ENCODE measurements around the gene UTP11.
"Not testable (repeated sequence)": the region's sequence is repeated elsewhere in the genome, so short reads cannot be mapped to it uniquely, and the experiment has no call there.

UTP11 gene

DNA sequence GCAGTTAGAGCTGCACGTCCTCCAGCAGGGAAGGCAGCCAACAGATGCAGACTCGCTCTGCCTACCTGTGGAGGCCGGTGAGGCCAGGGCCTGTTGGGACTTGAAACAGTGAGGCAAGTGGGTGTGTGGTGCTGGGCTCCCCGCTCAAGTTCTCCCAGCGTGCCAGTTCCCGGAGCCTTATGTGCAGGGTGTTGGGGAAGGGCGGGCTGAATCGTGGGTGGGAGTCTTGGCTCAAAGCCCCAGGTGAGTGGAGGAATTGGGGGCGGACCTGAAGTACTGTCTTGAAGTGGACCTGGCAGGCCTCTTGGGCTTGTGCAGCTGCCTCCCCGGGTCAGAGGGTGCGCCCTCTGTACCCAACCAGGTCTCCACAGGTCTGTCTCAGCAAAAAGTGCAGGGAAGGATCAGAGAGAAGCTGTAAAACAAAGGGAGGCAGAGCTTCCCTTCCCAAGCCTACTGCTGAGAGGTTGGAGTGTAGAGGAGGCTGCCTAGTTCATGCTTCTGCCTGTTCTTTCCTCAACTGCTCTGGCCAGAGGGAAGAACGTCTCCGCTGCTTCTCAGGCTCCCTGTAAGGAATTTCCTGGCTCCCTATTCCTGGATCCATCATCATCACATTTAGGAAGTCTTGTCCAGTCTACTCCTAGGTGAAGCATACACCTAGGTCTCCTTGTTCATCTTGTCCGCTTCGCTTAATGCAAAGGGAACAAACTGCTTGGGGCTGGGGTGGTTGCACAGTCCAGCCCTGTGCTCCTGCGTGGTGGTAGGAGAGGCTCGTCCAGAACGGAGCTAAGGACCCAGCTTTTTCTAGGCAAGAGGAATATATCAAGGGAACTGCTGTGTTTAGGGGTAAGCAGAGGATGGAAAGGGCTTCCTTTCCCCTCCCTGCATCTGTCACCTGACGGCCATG is 14.9 kb downstream of the UTP11 start:
- DNase-seq (ENCODE audit: low read depth in 2 of 2): no peak

DNA sequence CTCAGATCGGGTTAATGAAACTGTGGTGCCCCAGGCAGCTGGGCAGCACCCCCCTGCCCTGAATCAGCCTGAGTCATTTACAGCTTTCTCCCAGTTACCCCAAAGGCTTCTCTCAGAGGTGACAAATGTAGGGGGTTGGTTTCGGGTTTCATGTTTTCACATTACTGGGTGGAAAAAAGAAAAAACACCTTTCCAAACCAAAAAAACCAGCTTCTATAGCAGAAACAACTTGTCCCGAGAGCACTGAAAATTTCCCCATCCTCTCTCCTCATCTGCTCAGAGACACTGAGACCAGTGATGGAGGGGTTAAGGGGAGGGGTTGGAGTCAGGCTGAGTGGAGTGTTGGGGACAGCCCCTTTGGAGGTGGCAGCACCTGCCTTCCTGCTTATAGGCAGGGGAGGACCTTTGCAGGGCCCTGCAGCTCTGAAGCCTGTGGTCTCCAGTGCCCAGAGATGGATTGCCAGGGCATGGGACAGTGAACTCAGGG is 15.6 kb downstream of the UTP11 start:
- peak in 1 of 2 donors; percentile 59 for DNase-seq (ENCODE audit: low read depth in 2 of 2)

DNA sequence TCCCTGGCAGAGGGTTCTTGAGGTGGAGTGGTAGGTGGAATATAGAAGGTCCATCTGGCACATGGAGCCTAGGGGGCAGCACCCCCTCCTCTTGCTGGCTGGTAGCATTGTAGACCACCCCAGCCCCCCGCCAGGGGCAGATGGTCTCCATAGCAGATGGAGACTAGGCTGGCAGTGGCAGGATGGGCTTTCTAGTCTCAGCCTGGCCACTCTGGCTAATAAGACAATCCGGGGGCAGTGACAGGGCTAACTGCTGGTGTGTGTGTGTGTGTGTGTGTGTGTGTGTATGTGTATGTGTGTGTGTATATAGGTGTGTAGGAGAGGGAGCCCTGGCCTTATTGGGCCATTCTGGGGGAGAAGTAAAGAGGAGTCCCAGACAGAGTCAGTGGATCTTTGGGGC is 16.1 kb downstream of the UTP11 start:
- DNase-seq (ENCODE audit: low read depth in 2 of 2): no peak

DNA sequence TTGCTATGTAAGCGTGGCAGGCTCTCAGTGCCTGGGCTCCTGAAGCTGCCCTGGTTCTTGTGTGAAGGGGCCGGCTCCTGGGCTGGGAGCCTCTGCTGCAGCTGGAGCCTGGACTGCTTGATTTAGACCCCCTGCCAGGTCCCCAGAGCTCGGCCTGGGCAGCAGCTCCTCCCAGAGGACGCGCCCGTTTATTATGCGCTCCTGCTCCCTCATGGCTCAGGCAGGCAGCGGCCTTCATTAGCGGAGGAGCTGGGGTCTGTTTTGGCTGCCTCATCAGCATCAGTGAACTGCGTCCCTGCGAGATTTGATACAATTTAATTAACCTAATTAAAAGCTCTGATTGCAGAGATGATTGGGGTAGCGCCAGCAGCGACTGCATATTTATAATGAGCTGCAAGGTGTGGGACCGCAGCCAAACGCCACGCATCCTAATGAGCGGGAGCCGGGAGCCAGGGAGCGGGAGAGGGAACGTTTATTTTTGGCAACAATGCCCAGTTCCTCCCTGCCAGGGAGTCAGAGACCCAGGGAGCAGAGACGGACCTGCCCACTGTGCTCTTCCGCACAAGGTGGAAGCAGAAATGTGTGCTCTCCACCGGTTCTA is 16.6 kb downstream of the UTP11 start:
- no peak for DNase-seq (ENCODE audit: low read depth in 2 of 2)

DNA sequence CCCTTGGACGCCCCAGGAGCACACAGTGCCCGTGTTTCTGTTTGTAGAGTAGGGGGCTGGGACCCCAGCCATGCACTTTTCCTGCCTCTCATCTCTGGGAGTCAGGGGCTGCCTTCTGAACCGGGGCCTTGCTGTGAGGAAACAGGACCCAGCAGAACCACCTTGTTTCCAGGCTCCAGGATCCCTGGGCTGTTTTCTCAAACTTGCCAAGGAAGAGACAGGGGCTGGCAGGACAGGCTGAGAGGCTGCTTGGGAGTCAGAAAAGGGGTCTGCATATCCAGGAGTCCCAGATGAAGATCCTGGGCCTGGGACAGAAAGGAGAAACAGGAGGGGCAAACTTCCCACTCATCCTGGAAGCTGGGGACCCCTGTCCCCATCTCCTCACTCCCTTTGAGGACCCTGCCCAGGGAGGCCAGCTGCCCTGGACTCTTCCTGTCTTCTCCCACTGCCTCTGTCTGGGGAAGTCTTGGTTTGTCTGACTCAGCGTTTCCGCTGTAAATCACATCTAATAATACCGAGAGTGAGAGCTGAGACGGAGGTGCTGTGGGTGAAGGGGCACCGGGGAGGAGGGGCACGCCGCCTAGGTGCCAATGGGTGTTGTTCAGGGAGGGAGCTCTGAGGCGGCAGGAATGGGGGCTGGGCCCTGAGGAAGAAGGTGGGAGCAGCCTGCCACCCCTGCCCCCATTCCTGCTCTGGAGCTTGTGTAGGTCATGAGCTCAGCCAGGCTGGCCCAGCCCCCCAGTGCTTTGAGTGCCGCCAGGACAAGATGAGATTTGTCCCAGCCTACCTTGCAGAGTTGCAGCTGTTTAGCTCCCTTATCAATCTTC is 17.4 kb downstream of the UTP11 start:
- DNase-seq (ENCODE audit: low read depth in 2 of 2): peak; percentile 42 to 66

DNA sequence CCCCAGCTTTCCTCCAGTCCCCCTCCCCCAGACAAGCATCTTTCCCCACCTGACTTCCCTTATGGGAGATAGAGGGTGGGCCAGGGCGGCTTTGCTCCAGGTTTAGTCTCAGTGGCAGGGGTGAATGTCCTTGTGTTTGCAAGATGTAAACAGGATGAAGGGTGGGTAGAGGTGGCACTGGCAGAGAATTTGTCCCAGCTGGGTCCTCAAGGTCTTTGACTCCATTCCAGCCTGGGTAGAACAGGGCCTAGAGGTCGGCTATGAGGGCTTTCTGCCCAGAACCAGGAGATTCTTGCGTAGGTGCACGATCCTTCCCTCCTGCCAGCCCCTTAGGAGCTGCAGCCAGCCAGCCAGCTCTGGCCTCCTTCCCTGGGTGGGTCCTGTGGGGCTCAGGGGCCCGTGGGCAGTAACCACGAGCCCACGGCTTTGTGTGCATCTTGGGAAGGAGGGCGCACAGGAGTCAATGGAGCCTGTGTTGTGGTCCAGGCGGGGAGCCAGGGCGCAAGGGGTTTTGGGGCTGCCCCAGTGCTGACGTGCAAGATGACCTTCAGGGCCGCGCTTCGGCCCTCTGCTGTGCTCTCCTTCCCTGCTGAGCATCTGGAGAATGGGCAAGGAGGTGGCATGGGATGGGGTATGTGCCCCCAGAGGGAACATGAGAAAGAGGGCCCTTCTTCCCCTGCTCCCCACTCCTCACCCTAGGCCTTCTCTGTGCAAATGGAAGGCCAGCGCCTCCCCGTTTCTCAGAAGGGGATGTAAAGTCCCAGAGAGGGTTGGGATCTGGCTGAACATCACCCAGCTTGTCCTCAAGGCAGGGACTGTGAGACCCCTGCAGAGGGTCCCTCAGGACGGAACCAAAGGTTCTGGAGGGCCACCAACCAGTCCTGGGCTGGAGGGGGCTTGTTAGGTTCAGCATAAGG is 18.3 kb downstream of the UTP11 start:
- DNase-seq (ENCODE audit: low read depth in 2 of 2): no peak

DNA sequence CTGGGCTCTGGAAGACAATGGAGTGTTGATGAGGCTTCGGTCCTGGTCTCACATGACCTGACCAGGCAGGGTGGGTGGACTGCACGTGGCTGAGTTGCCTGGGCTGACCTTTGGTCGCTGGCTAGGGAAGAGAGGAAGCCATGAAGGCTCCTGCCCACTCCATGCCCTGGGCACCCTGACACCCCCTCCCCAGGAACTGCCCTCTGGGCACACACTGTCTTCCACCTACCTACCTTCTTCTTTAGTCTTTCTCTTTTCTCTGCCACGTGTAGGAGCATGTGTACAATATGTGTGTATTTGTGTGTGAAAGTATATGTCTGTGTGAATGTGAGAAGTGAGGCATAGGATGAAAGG is 19.0 kb downstream of the UTP11 start:
- DNase-seq (ENCODE audit: low read depth in 2 of 2): no peak

DNA sequence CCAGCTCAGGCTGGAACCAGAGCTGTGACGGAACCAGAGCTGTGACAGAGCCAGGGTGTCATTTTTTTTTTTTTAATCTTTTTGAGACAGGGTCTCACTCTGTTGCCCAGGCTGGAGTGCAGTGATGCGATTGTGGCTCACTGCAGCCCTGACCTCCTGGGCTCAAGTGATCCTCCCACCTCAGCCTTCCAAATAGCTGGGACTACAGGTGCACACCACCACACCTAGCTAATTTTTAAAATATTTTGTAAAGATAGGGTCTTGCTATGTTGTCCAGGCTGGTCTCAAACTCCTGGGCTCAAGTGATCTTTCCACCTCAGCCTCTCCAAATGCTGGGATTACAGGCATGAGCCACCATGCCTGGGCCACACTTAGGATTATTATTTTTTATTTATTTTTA is 20.5 kb downstream of the UTP11 start:
- DNase-seq (ENCODE audit: low read depth in 2 of 2): not testable (repeated sequence)

DNA sequence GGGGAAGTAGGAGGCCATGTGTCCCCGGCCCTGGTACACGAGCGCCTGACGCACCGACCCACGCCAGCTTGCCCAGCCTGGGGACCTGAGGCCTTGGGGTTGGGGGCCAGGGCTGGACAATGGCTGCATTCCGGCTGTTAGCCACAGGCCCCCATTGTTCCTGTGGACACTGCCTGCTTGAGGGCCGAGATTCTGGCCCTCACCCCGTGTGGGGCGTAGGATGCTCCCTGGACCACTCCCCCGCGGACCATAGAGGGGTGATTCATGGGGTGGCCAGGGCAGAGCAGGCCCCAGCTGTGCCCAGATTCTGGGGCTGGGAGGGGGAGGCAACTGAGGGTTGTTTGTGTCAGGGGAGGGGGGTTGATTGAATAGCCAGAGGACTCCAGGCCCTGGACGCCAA is 22.3 kb downstream of the UTP11 start:
- DNase-seq (ENCODE audit: low read depth in 2 of 2): no peak

DNA sequence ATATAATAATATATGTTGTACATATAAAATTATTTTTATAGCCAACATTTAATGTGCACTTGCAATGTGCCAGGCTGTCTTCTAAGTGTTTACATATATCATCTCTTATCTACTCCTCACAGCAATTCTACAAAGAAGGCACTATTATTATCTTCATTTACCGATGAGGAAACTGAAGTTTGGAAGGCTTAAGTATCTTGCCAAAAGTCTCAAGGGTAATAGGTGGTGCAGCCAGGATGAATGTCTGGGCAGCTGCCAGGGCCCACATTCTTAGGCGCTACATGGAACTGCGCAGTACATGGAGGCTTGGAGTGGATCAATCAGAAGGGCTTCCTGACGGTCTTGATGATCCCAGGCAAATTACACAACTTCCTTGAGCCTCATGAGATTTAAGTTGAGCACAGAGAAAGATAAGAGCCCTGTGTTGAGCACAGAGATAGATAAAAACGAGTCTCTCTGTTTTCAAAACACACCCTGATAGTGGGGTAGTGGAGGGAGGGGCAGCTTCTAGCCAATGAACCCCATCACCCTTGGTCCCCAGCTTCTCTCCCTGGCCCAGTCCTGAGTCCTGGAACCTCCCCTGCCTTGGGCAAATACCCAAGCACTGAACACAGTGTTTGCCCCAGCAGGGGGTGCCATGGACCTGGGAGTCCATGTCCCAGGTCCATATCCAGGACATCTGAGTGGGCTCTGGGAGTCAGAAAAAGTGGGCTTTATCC is 24.8 kb downstream of the UTP11 start:
- no peak for DNase-seq (ENCODE audit: low read depth in 2 of 2)

DNA sequence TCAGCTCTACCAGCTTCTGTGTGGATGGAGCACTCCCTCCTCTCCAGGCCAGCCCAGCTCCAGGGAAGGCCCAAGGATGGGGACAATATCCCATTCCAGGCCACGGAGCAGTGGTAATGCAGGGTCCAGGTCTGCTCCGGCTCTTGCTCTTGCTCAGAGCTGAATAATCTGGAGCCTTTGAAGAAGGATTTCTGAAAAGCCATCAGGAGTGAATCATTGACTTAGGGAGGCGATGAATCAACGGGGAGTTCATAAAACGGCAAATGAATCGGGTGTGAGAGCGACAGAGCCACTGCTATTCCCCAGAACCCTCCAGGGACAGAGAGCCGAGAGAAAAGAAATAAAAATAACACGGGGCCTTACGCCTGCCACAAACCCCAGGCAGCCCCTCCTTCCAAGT is 26.3 kb downstream of the UTP11 start:
- no peak for DNase-seq (ENCODE audit: low read depth in 2 of 2)

DNA sequence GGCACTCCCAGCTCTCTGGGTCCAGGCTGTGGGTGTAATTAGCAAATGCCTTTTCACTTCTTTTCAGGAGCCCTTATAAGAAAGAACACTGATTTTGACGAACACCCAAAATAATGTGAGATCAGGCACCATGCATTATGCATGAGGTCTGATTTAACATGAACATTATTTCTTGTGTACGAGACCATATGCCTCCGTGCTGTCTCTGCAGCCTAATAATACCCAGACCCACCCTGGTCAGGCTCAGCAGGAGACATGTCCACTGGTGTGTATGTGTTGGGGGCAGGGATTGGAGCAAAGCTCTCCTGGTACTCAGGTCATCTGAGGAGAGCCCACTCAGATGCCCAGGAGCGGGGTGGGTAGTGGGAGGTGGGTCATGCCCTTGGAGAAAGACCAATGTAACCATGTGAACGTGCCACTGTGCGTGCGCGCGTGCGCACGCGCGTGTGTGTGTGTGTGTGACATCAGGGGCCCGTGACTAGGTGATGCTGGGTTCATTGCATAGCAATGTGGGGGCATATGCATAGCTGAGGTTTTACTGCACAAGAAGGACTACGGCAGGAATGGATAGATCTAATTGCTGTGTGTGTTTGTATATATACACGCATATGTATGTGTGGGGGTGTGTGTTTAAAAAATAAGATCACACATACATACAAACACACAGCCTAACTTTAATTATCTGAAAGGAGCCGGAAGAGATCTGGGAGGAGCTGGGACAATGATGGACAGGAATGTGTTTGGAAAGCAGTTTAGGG is 27.0 kb downstream of the UTP11 start:
- no peak for DNase-seq (ENCODE audit: low read depth in 2 of 2)

DNA sequence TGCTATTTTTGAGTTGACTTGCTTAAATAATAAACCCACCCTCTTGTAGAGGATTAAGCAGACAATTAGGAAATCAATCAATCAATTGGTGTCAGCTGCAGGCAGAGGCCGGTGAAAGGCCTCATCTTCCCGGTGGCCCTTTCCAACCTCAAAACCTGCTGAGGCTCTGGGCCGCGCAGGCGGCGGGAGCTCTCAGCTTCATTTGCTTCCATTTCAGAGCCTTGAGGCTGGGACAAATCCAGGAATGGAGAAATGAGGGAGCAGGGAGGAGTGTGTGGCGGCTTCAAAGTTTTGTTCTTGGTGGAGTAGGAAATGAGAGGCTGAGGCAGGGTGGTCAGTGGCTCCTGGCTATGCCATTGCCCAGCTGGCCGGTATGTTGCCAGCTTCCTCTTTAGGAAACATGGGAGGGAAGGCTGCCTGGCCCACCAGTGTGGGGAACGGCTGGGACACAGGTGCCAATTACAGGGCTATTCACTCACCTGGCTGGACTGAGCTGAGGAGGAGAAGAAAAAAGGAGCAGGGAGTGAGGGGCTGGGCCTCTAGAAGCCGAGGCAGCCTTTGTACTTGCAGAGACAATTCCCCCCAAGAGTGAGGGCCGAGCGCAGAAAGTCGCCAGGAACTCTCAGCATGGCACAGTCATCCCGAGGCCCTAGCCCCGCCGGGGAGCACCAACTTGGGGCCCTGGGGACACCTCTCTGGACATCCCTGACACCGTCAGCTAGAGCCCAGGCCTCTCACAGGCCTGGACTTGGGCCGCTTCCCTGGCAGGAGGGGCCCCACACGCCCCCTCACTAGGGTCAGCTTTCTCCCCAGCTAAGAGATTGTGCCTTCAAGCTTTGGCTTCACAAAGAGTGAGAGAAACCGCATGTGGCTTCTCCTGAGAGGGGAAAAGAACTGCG is 29.7 kb downstream of the UTP11 start:
- DNase-seq (ENCODE audit: low read depth in 2 of 2): no peak

DNA sequence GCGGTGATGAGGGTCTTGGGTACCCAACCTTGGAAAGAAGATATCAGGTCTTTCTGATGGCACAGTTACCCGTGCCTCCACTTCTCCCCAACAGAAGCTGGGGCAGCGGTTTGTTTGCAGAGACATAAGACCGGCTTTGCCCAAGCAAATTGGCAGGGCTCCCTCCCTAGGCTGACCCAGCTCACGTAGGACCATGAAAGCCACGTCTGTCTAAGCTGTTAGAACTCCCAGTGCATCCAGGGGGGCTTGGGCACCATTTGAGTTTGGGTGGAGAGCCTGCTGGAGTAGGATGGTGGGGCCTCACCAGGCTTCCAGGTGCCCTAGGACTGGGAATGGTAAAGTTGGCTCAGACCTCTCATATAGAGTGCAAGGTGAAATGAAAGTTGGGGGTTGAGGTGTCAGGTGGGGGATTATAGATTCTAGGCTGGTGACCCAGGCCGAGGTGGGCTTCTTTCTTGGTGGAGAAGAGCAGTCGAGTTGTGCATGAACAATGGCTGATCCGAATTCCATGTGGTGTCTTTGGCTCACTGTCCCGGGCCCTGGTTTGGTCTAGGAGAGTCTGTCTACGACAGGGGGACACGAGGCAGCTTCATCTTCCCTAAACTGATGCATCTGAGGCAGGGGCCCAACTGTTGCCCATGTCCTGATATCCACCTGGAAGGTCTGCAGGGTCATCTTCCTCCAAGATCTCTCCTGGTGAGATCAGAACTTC is 30.7 kb downstream of the UTP11 start:
- DNase-seq (ENCODE audit: low read depth in 2 of 2): no peak

DNA sequence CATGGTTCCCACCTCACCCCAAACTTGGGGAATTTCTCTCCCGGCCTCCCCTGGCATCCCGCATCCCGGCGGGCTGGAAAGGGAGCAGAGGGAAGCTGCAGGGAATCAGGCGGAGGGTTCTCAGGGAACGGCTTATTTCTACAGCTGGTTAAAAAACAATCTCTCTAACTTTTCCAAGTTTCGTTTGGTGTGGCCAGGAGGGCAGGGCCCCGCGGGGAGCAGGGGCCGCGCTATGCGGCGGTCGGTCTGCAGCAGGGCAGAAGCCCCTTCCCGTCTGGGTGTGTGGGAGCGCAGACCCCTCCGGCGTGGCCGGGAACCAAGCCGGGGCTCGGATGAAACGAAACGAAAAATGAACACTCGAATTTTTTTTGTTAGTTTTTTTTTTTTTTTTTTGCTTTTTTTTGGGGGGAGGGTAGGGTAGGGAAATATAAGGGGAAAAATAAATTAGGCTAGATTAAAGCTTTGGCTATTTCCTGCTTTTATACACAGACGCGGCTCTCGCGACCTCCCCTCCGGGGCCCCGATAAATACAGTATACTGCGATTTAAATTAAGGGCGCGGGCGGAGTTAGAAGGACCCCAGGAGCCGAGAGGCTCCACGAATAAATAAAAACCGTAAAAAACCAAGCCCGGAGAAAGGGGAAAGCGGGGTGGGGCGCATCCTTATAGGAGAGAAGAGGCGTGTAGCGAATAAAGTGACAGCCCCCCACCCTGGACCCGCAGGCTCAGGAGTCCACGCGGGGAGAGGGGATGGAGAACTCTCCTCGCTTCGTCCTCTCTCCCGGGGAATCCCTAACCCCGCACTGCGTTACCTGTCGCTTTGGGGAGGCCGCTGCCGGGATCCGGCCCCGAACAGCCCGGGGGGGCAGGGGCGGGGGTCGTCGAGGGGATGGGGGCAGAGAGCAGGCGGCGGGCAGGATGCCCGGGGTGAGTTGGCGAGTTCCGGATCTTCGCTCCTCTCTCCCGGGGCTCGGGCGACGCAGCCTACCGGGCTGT is 32.0 kb downstream of the UTP11 start:
- DNase-seq (ENCODE audit: low read depth in 2 of 2): no peak

DNA sequence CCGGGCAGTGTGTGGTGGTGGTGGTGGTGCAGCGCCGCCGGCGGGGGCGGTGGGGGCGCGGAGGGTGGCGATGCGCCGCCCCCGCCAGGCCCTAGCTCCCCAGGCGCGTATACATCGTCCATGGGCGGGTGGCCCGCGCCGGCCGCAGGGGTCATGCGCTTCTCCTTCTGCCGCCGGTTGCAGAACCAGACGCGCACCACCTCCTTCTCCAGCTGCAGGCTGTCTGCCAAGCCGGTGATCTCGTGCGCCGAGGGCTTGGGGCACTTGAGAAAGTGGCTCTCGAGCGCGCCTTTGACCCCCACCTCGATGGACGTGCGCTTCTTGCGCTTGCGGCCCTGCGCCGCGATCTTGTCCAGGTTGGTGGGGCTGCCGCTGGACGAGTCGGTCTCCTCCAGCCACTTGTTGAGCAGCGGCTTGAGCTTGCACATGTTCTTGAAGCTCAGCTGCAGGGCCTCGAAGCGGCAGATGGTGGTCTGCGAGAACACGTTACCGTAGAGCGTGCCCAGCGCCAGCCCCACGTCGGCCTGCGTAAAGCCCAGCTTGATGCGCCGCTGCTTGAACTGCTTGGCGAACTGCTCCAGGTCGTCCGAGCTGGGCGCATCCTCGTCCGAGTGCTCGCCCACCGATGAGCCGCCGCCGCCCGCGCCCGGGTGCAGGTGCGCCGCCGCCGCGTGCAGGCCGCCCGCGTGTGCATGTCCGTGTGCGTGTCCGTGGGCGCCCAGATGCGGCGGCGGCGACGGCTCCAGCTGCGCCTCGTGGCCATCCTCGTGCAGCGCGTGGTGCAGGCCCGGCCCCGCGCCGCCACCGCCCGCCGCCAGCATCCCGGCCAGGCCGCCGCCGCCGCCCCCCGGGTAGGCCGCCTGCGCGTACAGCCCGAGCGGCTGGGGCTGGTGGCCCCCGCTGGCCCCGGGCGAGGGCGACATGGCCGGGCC is 33.1 kb downstream of the UTP11 start:
- no peak for DNase-seq (ENCODE audit: low read depth in 2 of 2)
